Measurements from ENCODE around the gene MAPK8IP1.
"Not testable (repeated sequence)": the region's sequence is repeated elsewhere in the genome, so short reads cannot be mapped to it uniquely, and the experiment has no call there.

Gene MAPK8IP1

DNA sequence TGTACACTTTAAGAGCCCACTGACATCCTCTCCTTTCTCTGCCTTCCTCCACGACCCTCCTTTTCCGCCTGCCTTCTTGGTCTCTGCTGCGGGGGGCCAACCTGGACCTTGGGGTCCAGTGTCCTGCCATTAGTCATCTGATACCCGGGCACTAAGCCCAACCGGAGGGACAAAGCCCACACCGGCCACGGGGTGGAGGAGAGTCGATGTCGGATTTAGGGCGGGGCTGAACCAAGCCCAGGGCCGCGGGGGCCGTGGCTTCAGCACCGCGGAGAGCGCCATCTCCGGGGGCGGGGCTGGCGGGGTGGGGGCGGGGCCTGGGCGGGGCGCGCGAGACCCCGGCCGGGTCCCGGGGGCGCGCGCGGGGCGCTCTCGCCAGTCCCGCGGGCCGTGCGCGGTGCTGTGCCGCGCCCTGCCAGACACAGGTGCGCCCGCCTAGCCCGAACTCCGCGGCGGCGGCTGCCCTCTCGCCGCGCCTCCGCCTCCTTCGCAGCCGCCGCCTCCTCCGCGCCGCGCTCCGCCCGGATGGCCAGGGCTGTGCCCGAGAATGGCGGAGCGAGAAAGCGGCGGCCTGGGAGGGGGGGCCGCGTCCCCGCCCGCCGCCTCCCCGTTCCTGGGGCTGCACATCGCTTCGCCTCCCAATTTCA is at the start of gene MAPK8IP1:
TSS of gene MAPK8IP1 (plus strand) at position 378 of the 647 bp plus-strand sequence. CDS start at position 548, 170 bp downstream.
- no peak for DNase-seq (ENCODE audit: low read depth)

DNA sequence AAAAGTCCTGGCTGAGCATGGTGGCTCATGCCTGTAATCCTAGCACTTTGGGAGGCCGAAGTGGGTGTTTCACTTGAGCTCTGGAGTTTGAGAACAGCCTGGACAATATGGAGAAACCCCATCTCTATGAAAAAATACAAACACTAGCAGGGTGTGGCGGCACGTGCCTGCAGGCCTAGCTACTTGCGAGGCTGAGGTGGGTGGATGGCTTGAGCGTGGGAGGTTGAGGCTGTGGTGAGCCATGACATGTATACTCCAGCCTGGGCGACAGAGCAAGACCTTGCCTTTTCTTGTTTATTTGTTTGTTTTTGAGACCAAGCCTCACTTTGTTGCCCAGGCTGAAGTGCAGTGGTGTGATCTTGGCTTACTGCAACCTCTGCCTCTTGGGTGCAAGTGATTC is 46.2 kb upstream of the MAPK8IP1 start:
- no peak for DNase-seq (ENCODE audit: low read depth)

DNA sequence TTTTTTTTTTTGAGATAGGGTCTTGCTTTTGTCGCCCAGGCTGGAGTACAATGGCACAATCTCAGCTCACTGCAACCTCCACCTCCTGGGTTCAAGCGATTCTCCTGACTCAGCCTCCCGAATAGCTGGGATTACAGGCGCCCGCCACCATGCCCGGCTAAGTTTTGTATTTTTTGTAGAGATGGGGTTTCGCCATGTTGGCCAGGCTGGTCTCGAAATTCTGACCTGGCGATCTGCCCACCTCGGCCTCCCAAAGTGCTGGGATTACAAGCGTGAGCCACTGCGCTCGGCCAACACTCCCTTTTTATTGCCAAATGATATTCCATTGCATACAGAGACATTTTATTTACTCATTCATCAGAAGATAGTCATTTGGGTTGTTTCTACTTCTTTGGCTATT is 45.2 kb upstream of the MAPK8IP1 start:
- DNase-seq (ENCODE audit: low read depth), result not testable (repeated sequence)

DNA sequence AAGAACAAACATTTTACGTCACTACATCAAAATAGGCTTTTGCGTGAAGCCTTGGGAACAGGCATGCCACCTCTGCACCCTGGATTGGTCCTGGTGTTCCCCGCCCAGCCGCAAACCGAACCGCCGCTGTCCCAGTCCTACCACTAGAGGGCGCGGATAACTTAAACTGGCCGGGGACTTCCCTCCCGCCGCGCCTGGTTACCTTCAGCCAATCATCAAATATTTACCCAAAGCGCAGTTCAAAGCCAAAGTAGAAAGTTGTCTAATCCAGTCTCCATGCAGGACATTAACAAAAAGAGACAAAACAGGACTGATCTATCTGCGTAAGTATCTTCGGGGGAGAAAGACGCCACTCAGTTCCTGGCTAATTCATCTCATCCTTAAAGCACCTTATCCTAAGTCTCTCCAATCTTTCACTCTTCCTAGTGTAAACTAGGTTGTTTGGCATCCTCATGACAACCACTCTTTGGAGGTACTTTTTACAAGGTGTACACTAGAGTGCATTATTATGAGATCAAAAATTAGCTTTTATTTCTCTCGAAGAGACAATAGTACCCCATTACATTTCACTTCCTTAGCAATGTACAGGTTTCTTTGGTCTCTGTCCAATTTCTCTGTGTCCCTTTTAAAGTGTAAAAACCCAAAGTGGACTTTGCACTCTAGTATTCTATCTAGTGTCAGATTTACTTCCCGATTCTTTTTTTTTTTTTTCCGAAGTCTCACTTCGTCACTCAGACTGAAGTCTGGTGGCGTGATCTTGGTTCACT is 42.1 kb upstream of the MAPK8IP1 start:
- peak; percentile 86 for DNase-seq (ENCODE audit: low read depth)

DNA sequence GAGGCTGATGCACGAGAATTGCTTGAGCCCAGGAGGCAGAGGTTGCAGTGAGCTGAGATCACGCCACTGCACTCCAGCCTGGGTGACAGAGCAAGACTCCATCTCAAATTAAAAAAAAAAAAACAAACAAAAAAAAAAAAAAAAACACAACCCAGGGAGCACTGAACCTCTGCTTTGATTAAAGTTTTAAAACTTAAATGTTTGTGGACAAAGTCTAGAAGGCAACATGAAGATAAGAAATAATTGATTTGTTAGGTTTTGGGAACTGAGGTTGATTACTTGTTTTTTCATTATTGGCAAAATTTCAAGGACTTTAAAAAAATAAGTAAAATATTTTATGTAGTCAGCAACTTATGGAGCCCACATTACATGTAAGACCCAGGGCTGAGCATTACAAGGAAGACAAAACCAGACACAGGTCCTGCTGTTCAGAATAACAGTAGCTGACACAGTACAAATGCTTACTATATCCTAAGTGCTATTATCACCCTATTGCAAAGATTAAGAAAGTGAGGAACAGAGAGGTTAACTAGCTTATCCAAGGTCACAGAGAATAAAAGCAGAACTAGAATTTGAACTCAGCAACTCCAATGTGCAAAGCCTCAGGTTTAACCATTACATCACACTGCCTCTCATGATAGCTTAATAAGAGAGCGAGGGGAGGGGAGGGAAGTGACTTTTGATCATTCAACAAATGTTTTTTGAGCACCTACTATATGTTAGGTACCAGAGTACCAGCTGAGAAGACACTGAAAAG is 40.5 kb upstream of the MAPK8IP1 start:
- no peak for DNase-seq (ENCODE audit: low read depth)

DNA sequence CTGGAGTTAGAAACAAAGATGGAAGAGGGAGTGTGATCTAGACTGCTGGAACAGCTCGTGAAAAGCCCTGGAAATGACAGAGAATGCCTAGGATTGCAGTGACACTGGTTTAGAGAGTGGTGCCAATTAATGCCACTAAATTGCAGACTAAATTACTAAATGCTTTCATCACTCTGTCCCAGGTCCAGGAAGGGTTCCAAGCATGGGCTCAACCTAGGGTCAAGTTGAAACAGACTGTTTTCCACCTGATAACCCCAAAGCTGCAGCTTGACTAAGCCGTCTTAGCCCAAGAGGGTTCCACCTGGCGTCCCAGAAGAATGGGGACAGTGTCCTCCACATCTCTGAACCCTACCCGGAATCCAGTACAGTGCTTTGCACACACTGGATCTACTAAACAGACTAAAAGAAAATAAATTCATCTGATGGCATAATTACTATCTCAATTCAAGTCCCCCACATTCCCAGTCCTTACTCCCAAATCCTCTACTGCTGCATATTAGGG is 39.2 kb upstream of the MAPK8IP1 start:
- DNase-seq (ENCODE audit: low read depth), result no peak

DNA sequence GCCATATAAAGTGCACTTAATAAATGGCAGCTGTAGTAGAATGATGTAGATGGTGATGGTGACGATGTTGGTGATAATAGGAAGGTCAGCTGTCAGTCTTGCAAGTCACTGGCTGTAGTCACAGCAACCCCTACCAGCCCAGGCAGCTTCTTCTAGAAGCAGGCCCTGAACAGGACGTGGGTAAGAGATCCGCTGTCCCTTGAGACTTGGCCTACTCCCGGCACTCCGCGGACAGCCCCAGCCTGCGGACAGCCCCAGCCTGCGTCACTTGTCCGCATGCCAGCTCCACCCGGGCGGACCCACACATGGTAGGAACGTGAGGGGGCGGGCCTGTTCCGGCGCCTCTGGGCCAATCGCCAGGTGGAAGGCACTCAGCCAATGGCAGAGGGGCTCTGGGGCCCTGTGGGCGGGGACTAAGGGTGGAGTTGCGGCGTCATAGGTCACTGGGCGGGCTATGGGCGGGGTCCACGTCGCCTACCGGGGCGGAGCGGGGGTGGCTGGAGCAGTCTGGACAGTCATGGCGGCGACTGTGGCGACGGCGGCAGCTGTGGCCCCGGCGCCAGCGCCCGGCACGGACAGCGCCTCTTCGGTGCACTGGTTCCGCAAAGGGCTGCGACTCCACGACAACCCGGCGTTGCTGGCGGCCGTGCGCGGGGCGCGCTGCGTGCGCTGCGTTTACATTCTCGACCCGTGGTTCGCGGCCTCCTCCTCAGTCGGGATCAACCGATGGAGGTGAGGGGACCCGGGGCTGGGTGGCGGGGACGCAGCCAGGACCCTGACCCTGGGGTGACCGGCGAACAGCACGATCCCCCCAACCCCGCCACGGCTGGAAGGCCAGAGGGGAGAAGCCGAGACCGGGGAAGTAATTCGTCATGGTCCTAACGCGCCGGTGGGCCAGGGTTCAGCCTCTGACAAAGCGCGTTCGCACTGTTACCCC is 38.2 kb upstream of the MAPK8IP1 start, which contains the start of gene CRY2:
TSS of gene CRY2 (plus strand) at position 502 of the 937 bp plus-strand sequence. CDS start at position 518, 16 bp downstream.
- DNase-seq (ENCODE audit: low read depth), result peak; percentile 100

DNA sequence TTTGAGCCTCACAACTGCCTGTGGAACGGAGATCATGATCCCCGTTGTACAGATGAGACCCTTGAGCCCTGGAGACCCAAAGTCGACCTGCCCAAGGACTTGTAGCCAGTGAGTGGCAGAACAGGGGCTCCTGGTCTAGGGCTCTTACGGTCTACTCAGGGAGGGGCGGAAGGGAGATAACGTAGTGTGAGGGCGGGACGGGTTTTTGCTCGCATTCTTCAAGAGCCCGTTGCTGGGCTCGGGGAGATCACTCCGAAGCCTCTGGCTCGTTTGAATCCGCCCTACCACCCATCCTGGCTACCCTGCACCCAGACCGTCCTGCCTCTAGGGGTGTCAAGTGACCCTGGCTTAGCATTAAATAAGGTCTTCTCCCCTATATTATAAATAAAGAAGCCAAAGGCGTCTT is 37.5 kb upstream of the MAPK8IP1 start:
- DNase-seq (ENCODE audit: low read depth), result peak; percentile 68

DNA sequence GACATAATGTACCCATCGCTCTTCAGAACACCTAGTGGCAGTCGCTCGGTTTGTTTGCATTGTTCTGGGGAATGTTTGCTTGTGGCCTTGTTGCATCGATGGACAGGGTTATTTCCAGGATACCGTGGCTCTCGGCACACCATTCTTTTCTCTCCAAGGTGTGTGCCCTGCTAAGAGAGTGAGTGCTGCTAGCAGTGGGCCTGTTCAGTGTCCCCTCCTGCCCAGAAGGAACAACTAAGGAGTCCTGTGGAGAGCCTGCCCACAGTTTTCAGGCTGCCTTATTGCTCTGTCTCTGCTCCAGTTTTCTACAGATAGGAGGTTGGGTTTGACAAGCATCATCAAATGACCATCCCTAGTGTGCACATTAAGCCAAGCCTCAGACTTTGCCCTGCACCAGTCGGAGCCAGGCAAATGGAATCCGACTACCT is 36.8 kb upstream of the MAPK8IP1 start:
- DNase-seq (ENCODE audit: low read depth), result no peak

DNA sequence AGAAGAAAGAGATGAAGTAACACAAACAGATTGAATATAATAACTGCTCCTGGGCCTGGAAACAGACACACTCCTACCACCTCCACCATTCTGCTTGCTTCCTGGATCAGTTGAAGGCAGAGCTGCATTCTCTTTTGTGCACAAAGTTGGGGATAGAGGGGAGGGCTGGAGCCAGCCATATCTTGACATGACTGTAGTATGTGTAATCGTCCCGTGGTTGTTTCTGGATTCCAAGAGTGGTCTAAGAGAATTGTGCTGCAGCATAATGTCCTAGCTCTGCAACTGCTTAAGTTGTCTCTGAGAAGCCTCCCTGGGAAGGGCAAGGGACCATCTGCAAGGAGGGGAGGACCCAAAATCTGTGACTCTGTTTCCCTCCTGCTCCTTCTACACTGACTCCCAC is 35.0 kb upstream of the MAPK8IP1 start:
- DNase-seq (ENCODE audit: low read depth), result no peak

DNA sequence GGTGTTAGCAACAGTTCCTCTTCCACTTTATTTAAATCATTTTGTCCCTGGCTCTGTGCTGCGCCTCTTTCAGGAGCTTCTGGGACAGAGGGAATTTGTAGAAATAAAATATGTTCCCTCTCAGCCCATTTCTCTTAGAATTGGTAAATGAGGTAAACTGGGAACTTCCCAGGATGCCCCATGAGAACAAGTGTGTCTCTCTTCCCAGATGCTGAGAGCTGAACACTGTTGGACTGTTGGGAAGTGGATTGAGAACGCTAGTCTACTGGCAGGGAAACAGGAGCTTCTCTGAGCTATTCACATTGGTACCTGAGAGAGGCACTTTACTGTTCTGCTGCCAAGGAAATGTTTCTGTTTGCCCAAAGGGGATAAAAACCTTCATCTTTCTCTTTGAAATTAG is 34.2 kb upstream of the MAPK8IP1 start:
- no peak for DNase-seq (ENCODE audit: low read depth)

DNA sequence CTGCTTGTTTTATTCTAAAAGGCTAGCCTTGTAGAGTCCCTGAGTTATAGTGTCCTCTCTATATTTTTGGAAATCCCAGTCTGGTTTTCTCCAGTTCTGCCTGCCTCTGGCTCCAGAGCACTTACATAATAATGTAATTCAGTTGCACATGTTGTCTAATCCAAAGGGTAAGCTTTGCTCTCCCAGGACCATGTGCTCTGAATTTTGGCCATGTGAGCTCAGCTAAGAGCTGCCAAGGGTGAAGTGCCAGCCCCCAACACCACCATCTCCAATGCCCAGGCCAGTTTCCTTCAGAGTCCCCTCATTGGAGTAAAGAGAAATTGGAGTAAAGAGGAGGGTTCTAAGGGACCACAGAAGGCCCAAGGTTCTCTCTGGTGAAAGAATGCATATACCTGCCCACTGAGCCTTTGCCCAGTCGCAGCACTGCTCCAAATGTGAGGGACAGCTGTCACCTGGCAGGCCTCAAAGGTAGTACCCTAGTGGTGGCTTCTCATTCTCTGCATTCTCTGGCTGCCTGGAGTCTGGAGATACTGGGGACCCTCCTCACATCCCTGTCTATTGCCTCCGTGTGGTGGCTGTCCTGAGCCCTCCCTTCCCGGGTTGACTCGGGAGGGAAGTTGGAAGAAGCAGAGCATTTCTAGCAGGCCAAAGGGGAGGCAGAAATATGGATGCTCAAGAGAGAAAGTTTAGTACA is 33.3 kb upstream of the MAPK8IP1 start:
- no peak for DNase-seq (ENCODE audit: low read depth)

DNA sequence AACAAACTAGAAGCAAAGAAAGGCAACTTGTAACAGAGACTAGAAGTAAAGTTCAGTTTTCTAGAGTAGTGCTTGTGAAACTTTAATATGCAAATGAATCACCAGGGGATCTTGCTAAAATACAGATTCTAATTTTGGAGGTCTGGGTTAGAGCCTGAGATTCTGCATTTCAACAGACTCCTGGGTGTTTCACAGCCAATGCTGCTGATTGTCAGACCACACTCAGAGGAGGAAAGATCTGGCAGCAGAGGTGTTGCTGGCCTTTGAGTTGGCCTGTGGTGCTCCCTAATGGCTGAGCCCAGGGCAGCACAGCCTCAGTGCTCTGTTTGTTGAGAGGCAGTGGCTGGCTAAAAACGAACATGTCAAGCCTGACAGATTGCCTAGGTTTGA is 32.7 kb upstream of the MAPK8IP1 start:
- DNase-seq (ENCODE audit: low read depth), result no peak

DNA sequence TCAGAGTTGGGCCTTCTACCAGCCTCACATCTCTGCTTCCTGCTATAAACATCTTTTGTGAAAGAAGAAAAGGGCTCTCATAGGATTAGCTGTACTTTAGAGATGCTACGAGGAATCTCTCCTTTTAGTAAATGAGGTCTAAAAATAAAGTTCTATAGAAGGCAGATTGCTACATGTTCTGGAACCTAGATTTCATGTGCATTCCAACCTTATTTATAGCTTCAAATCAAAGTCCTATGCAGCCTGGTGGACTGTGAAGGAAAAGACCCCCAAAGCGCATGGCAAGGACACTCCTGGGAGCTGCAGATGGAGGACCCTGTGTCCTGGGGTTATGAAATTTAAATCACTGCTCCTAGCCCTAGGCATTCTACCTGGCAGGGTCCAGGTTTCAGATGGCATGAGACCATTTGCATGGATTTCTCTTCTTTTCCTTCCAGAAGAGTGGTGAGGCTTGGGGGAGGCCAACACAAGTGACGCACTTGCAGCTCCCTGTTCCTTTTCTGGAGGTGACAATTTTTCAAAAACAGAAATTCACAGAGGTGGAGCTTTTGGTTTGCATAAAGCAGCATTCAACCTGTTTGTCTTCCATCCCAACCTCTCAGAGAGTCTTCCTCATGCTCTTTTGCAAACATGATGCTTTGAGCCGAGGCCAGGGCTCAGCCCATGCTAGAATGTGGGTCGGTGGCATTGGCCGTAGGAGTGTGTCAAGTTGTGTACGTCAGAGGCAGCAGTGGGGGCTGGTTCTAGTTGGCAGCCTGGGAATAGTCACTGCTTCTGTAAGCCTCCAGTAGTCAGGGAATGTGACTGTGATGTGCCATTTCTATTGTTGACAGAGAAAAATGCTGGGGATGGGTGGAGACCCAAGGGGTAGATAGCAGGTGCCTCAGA is 31.9 kb upstream of the MAPK8IP1 start:
- no peak for DNase-seq (ENCODE audit: low read depth)

DNA sequence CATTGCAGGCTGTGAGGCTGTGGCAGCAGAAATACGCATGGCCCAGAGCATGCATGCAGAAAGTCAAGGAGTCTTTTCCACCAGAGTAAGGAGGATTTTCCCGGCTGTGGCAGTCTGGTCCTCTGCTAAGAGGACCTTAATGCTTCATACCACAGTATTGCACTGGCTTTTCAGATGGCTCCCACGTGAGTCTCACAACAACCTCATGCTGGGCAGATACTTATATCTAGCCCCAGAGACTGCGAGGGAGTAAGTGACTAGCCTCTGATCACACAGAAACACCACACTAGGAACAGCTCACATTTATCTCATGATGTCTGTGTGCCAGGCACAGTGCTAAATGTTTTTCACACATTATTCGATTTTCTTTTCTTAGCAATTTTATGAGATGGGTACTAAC is 30.1 kb upstream of the MAPK8IP1 start:
- no peak for DNase-seq (ENCODE audit: low read depth)

DNA sequence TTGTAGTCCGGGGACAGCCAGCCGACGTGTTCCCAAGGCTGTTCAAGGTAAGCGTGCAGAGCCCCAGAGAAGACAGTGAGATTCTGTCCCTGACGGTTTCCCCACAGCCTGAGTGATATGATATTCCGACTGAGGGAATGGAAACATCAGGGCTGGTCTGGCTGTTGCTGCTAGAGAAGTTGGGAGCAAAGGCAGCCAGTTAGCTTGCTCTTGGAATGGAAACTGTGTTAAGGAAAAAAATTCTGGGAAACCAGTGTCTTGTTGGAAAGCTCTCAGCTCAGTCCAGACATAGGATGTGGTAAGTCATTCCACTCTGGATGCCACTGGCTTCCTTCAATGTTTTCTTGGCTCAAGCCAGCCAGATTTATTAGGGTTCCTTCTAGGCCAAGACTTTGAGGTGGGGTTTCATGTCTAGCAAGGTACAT is 29.4 kb upstream of the MAPK8IP1 start:
- DNase-seq (ENCODE audit: low read depth), result peak; percentile 70

DNA sequence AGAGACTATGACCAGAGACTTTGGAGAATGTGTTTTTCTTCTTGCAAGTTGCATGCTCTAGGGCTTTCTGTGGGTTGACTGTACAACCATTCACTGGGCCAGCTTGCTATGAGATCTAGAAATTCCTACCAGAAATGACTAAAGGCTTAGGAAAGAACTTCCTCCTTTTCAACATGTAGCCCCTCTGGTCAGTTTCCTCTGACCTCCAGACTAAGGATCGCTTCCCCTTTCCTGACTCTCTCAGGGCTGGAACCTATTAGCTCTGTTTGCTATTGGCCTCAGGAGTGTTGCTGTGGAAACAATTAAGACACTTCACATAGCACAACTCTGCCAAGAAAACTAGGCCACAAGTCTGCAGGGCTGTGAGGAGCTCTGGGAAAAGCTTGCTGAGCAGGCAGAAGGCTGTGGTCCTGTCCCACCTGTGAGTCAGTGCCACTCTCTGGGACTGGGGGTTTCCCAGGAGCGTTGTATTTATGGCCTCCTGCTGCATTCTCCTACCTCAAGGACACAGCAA is 27.4 kb upstream of the MAPK8IP1 start:
- DNase-seq (ENCODE audit: low read depth), result peak; percentile 98

DNA sequence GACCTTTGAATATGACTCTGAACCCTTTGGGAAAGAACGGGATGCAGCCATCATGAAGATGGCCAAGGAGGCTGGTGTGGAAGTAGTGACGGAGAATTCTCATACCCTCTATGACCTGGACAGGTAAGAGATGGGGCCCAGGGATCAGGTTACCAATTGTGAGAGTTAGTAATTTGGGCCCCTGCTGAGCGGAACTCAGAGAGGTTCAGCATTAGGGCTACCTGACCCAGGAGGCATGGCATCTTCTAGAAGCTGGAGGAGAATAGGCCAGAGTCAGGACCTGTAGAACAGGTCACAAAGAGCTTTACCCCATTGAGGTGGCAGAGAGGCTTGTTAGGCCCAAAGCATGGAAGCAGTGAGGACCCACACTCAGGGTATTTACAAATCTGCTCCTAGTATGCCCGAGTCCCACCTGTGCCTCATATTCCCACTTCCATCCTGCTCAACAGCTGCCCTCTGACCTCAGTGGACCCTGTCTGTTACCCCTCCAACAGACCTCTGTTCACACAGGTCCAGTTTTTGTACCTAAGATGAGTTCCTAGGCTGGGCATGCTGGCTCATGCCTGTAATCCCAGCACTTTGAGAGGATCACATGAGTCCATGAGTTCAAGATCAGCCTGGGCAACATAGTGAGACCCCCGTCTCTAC is 26.6 kb upstream of the MAPK8IP1 start:
- no peak for DNase-seq (ENCODE audit: low read depth)

DNA sequence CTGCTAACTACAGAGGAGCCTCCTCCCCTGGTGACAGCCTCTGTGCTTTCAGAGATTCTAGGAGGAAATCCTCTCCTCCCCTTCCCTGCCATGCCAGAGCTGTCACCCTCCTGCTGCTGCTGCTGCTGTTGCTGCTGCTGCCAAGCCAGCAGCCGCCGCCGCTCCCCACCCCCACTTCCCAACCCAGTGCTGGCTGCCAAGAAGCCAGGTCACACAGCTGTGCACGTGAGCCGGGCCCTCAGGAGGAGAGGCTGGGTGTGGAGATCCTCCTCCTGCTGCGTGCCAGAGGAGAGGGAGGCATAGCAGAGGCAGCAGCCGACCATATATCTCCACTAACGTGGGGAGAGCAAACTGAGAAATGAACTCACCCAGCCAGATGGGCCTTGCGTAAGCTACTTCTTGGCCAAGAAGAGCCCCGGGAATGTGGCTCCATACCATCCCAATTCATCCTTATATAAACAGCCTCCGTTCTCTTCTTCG is 25.8 kb upstream of the MAPK8IP1 start:
- peak; percentile 100 for DNase-seq (ENCODE audit: low read depth)
